Immature natural killer cell (primary cell): Measurements from ENCODE around the gene RSPH1. TPM values are rescaled to one million over a fixed set of nuclear protein-coding genes. Genes with fewer than 3 reads are reported as not detected.
"Not testable (repeated sequence)": the region's sequence is repeated elsewhere in the genome, so short reads cannot be mapped to it uniquely, and the experiment has no call there.

ENCODE experiments used
- DNase-seq, 3 donors: peaks; one replicate each; pipeline ENCODE4 v3.0.0; 2022; ENCODE audit warnings: mixed read lengths in 1 of 3
- H3K27ac Mint-ChIP-seq, 6 donors: one replicate each; pipeline ENCODE4 v1.8.0; 2020; ENCODE audit warnings: mixed read lengths in 6 of 6, mild to moderate bottlenecking in 5 of 6, inconsistent platforms in 4 of 6, moderate library complexity in 3 of 6
- H3K27me3 Mint-ChIP-seq, 3 donors: one replicate each; pipeline ENCODE4 v1.8.0; 2020 to 2021; ENCODE audit warnings: low read depth in 3 of 3, mild to moderate bottlenecking in 3 of 3, mixed read lengths in 3 of 3, moderate library complexity in 3 of 3, inconsistent platforms in 1 of 3
- H3K36me3 Mint-ChIP-seq, 3 donors: one replicate each; pipeline ENCODE4 v1.8.0; 2020; ENCODE audit warnings: mixed read lengths in 3 of 3, inconsistent platforms in 2 of 3, mild to moderate bottlenecking in 2 of 3
- H3K4me1 Mint-ChIP-seq, 2 donors: one replicate each; pipeline ENCODE4 v1.8.0; 2020; ENCODE audit warnings: inconsistent platforms in 2 of 2, mild to moderate bottlenecking in 2 of 2, mixed read lengths in 2 of 2, moderate library complexity in 1 of 2
- H3K4me3 Mint-ChIP-seq, 5 donors: one replicate each; pipeline ENCODE4 v1.8.0; 2020; ENCODE audit warnings: mild to moderate bottlenecking in 5 of 5, mixed read lengths in 5 of 5, inconsistent platforms in 3 of 5, moderate library complexity in 3 of 5
- H3K9me3 Mint-ChIP-seq, 6 donors: one replicate each; pipeline ENCODE4 v1.8.0; 2020; ENCODE audit warnings: mild to moderate bottlenecking in 6 of 6, mixed read lengths in 6 of 6, inconsistent platforms in 4 of 6, moderate library complexity in 3 of 6
- polyA plus RNA-seq, 3 donors: library from polyadenylated mRNA; unstranded; fragments of 300-500 nt; fragmentation: Illumina TruSeq; gene quantifications; one replicate each; pipeline ENCODE4 v1.2.3, GENCODE V29; 2021

The RSPH1 gene
- polyA plus RNA-seq, 3 donors from 2014 or later = 0.37 TPM; not detected in 2

GRCh38 chr21:42469726-42470125 is 26.3 kb downstream of the RSPH1 start:
- not testable (repeated sequence) for H3K36me3 Mint-ChIP-seq, H3K27ac Mint-ChIP-seq, H3K9me3 Mint-ChIP-seq, H3K4me3 Mint-ChIP-seq, DNase-seq
- Mint-ChIP-seq H3K27me3 (peaks cover 6 to 16% (median 8%) of the 10 kb centered on the region in 3 donors), H3K4me1 (peaks cover 22 to 24% of the 10 kb centered on the region in 2 donors)

GRCh38 chr21:42469272-42469671 is 26.8 kb downstream of the RSPH1 start:
- H3K36me3 Mint-ChIP-seq = no peaks in the 10 kb centered on the region
- H3K4me1 Mint-ChIP-seq = peaks cover 27 to 29% of the 10 kb centered on the region in 2 donors
- DNase-seq = no peak
- no peak overlapping the region for H3K4me3 Mint-ChIP-seq
- peaks cover 8 to 14% (median 10%) of the 10 kb centered on the region in 3 donors for H3K27me3 Mint-ChIP-seq
- no peaks in the 10 kb centered on the region for H3K9me3 Mint-ChIP-seq
- H3K27ac Mint-ChIP-seq = peak overlapping the region in 1 of 6 donors; percentile 33

GRCh38 chr21:42468491-42469131 is 27.4 kb downstream of the RSPH1 start:
- no peak for DNase-seq
- no peaks in the 10 kb centered on the region for H3K36me3 Mint-ChIP-seq
- H3K4me3 Mint-ChIP-seq = no peak overlapping the region
- peaks cover 34 to 36% of the 10 kb centered on the region in 2 donors for H3K4me1 Mint-ChIP-seq
- peaks cover 11 to 18% (median 15%) of the 10 kb centered on the region in 3 donors for H3K27me3 Mint-ChIP-seq
- H3K9me3 Mint-ChIP-seq = no peaks in the 10 kb centered on the region
- peak overlapping the region in 1 of 6 donors; percentile 27 for H3K27ac Mint-ChIP-seq

GRCh38 chr21:42467140-42467983 is 28.7 kb downstream of the RSPH1 start:
- peak; percentile 41 to 51 (median 46) for DNase-seq
- H3K36me3 Mint-ChIP-seq = no peaks in the 10 kb centered on the region
- no peaks in the 10 kb centered on the region for H3K9me3 Mint-ChIP-seq
- peak overlapping the region in 2 of 5 donors; percentile 7 to 21 for H3K4me3 Mint-ChIP-seq
- H3K4me1 Mint-ChIP-seq = peaks cover 39 to 45% of the 10 kb centered on the region in 2 donors
- H3K27me3 Mint-ChIP-seq = peaks cover 11 to 18% (median 15%) of the 10 kb centered on the region in 3 donors
- peak overlapping the region in 5 of 6 donors; percentile 0 to 85 (median 58) for H3K27ac Mint-ChIP-seq

GRCh38 chr21:42466700-42467099 is 29.3 kb downstream of the RSPH1 start:
- peak overlapping the region in 2 of 5 donors; percentile 7 to 21 for H3K4me3 Mint-ChIP-seq
- no peaks in the 10 kb centered on the region for H3K9me3 Mint-ChIP-seq
- peaks cover 11 to 18% (median 15%) of the 10 kb centered on the region in 3 donors for H3K27me3 Mint-ChIP-seq
- peak overlapping the region in 4 of 6 donors; percentile 0 to 85 (median 58) for H3K27ac Mint-ChIP-seq
- no peak for DNase-seq
- H3K36me3 Mint-ChIP-seq = no peaks in the 10 kb centered on the region
- peaks cover 39 to 45% of the 10 kb centered on the region in 2 donors for H3K4me1 Mint-ChIP-seq

- H3K27me3 Mint-ChIP-seq = peaks cover 12 to 18% (median 16%) of the 10 kb centered on the region in 3 donors
- H3K36me3 Mint-ChIP-seq = no peaks in the 10 kb centered on the region
- H3K9me3 Mint-ChIP-seq = no peaks in the 10 kb centered on the region
- peaks cover 39 to 45% of the 10 kb centered on the region in 2 donors for H3K4me1 Mint-ChIP-seq
- H3K4me3 Mint-ChIP-seq = peak overlapping the region in 2 of 5 donors; percentile 20 to 48
- H3K27ac Mint-ChIP-seq = peak overlapping the region in 5 of 6 donors; percentile 85 to 96 (median 88)
- no peak for DNase-seq
These were observed 30.3 kb downstream of the RSPH1 start for GRCh38 chr21:42465803-42466127.

- Mint-ChIP-seq H3K4me1 (peaks cover 39 to 45% of the 10 kb centered on the region in 2 donors), H3K27ac (peak overlapping the region; percentile 58 to 96 (median 88)), H3K36me3 (no peaks in the 10 kb centered on the region), H3K9me3 (no peaks in the 10 kb centered on the region), H3K27me3 (peaks cover 14 to 17% (median 16%) of the 10 kb centered on the region in 3 donors), H3K4me3 (peak overlapping the region in 4 of 5 donors; percentile 15 to 48 (median 25))
- DNase-seq = peak in 2 of 3 donors; percentile 16 to 26
These were observed 30.8 kb downstream of the RSPH1 start for GRCh38 chr21:42465008-42465802.

- H3K9me3 Mint-ChIP-seq = no peaks in the 10 kb centered on the region
- peaks cover 15 to 16% (median 15%) of the 10 kb centered on the region in 3 donors for H3K27me3 Mint-ChIP-seq
- H3K4me1 Mint-ChIP-seq = peaks cover 39 to 45% of the 10 kb centered on the region in 2 donors
- peak overlapping the region; percentile 40 to 83 (median 68) for H3K4me3 Mint-ChIP-seq
- H3K27ac Mint-ChIP-seq = peak overlapping the region; percentile 85 to 96 (median 88)
- no peaks in the 10 kb centered on the region for H3K36me3 Mint-ChIP-seq
- peak; percentile 83 to 88 (median 84) for DNase-seq
These were observed 32.0 kb downstream of the RSPH1 start for GRCh38 chr21:42463861-42464515.

- no peak for DNase-seq
- Mint-ChIP-seq H3K4me3 (no peak overlapping the region), H3K27me3 (peaks cover 13 to 17% (median 13%) of the 10 kb centered on the region in 3 donors), H3K9me3 (no peaks in the 10 kb centered on the region), H3K36me3 (no peaks in the 10 kb centered on the region), H3K4me1 (peaks cover 33 to 38% of the 10 kb centered on the region in 2 donors), H3K27ac (peak overlapping the region in 4 of 6 donors; percentile 8 to 90 (median 50))
These were observed 33.8 kb downstream of the RSPH1 start for GRCh38 chr21:42461881-42462877.

- H3K4me1 Mint-ChIP-seq = peaks cover 28 to 34% of the 10 kb centered on the region in 2 donors
- H3K4me3 Mint-ChIP-seq = no peak overlapping the region
These were observed 34.9 kb downstream of the RSPH1 start for GRCh38 chr21:42461185-42461520.

GRCh38 chr21:42460391-42461184 is 35.4 kb downstream of the RSPH1 start:
- DNase-seq = peak in 1 of 3 donors; percentile 16
- Mint-ChIP-seq H3K9me3 (peaks cover 0 to 2% (median 0%) of the 10 kb centered on the region in 6 donors), H3K36me3 (no peaks in the 10 kb centered on the region), H3K27me3 (peaks cover 10 to 16% (median 15%) of the 10 kb centered on the region in 3 donors), H3K4me1 (peaks cover 25 to 29% of the 10 kb centered on the region in 2 donors), H3K4me3 (no peak overlapping the region), H3K27ac (peak overlapping the region in 3 of 6 donors; percentile 14 to 34 (median 25))

More at GRCh38 chr21:42461185-42461520, 34.9 kb downstream of the RSPH1 start:
- Mint-ChIP-seq H3K27ac (peak overlapping the region in 4 of 6 donors; percentile 34 to 87 (median 44)), H3K27me3 (peaks cover 13 to 17% (median 15%) of the 10 kb centered on the region in 3 donors), H3K9me3 (no peaks in the 10 kb centered on the region), H3K36me3 (no peaks in the 10 kb centered on the region)
- no peak for DNase-seq
